ENCODE measurements around the gene RHBDD3.
"Not testable (repeated sequence)": the region's sequence is repeated elsewhere in the genome, so short reads cannot be mapped to it uniquely, and the experiment has no call there.

The RHBDD3 gene

DNA sequence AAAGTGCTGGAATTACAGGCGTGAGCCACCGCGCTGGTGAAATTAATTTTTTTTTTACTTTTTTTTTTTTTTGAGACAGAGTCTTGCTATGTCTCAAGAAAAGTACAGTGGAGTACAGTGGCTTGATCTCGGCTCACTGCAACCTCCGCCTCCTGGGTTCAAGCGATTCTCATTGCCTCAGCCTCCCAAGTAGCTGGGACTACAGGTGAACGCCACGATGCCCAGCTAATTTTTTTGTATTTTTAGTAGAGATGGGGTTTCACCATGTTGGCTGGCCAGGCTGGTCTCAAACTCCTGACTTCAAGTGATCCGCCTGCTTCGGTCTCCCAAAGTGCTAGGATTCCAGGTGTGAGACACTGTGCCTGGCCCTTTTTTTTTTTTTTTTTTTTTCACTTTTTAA lies 19.9 kb downstream of the RHBDD3 start:
- DNase-seq (ENCODE audit: low read depth), result not testable (repeated sequence)

- DNase-seq (ENCODE audit: low read depth), result peak; percentile 50
These were observed 22.0 kb downstream of the RHBDD3 start for GRCh38 chr22:29245626-29246385.

GRCh38 chr22:29244785-29245625 lies 22.8 kb downstream of the RHBDD3 start:
- no peak for DNase-seq (ENCODE audit: low read depth)

DNA sequence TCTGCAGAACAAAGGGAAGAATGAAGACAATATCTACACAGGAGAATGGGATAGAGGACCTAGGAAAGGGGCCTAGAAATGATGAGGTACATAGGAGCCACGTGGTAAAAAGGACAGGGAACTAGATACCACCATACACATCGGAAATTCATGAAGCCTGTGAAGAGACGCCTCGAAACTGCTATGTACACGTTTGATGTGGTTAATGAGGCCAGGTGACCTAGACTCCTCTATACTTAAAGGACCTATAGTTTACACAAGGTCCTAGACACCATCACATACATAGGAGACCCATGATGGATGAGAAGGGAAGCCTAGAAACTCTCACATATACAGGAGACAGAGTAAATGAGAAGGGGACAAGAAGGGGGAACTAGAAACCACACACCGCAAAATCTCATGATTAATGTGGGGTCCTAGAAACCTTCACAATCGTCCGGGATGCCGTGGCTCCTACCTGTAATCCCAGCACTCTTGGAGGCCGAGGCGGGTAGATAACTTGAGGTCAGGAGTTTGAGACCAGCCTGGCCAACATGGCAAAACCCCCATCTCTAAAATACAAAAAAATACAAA lies 23.8 kb downstream of the RHBDD3 start:
- no peak for DNase-seq (ENCODE audit: low read depth)

DNA sequence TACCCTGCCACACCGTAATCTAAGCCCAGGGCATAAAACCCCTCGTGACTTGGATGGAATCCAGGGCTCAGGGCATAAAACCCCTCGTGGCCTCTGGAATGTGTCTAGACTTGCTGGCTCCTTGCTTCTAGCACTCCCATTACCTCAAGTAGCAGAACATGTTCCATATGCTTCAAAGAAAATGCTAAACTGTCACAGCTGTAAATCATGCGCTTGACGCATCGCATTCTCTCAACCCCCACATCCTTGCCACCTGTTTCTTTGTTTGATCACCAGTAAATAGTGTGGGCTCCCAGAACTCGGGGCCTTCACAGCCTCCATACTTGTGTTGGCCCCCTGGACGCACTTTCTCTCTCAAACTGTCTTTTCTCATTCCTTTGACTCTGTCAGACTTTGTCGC lies 27.3 kb downstream of the RHBDD3 start:
- DNase-seq (ENCODE audit: low read depth), result not testable (repeated sequence)

DNA sequence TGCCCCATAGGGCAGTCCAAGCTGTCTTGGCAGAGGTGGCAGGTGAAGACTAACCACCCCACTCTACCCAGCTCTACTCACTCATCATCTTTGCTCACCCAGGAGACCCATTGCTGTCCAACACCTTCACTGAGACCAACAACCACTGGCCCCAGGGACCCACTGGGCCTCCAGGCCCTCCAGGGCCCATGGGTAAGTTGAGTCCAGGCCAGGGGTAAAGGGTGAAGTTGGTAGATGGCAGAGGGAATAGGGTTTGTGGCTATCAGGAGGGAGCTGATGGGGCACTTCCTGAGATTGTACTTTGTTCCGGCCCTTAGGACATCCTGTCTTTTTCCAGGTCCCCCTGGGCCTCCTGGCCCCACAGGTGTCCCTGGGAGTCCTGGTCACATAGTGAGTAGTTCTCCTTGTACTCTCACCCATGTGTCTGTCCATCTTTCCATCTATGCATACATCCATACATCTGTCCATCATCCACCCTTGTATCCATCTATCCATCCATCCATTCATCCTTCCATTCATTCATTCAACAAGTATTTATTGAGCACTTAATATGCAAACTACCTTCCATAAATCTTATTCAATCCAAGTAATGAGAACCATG lies 34.4 kb downstream of the RHBDD3 start:
- DNase-seq (ENCODE audit: low read depth), result no peak

- no peak for DNase-seq (ENCODE audit: low read depth)
These were observed 35.5 kb downstream of the RHBDD3 start for GRCh38 chr22:29231971-29232959.

DNA sequence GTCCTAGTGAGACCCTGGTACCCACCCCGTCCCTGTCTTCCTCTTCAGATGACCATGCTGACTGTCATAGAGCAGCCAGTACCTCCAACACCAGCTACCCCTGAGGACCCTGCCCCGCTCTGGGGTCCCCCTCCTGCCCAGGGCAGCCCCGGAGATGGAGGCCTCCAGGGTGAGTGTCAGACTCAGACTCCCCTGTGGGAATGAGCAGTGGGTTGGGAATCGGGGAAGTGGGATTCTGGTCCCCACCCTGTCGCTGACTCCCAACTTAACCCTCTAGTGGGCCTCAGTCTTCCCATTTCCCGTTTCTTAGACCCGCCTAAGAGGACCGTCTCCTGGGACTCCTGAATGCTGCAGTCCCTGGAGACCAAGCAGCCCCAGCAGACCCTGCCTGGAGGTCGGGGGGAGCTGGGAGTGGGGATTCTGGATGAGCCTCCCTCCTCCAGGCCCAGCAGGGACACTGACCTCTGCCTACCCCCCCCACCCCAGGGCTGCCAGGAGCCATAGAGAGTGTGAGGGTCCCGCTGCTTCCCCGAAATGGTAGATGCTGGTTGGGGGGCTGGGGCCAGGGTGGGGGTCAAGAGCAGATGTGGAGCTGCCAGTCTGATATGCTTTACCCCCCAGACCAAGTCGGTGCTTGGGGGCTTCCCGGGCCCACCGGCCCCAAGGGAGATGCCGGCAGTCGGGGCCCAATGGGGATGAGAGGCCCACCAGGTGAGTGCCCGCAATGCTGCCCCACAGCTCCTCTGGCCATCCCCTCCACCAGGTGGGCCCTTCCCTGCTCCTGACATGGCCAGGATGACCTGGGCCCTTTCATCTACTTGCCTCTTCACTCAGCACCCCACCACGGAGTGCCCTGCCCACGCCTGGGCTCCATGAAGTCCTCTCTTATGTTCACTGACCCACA lies 36.6 kb downstream of the RHBDD3 start:
- no peak for DNase-seq (ENCODE audit: low read depth)

DNA sequence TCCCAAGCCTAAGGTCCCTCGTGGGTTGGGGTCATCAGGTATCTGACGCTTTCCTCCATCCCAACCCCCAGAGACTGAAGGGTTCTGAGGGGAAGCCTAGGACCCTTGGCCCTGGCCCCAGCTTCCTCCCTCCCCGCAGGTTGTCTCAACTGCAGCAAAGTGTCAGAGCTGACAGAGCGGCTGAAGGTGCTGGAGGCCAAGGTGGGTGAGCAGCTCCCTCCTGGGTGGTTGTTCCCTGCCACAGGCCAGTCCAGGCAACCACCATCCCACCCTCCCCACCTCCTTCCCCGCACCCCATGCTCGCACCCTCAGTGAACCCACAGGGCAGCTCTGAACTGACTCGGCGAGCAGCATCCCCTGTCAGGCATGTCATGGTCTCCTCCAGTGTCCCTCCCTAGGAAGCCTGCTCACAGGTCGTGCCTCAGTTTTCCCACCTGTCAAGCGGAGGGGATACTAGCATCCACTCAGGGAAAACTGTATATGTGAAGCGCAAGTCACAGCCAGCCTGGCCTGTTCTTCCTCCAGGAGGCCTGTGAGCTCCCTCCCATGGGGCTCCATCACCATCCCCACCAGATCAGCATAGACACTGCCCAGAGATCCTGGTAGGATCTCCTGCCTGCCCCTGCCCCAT lies 41.3 kb downstream of the RHBDD3 start:
- no peak for DNase-seq (ENCODE audit: low read depth)

- no peak for DNase-seq (ENCODE audit: low read depth)
These were observed 42.2 kb downstream of the RHBDD3 start for GRCh38 chr22:29225422-29226090.

GRCh38 chr22:29224859-29225410 lies 42.8 kb downstream of the RHBDD3 start:
- no peak for DNase-seq (ENCODE audit: low read depth)

GRCh38 chr22:29224121-29224858 lies 43.5 kb downstream of the RHBDD3 start:
- DNase-seq (ENCODE audit: low read depth), result no peak

- no peak for DNase-seq (ENCODE audit: low read depth)
These were observed 47.7 kb downstream of the RHBDD3 start for GRCh38 chr22:29219881-29220670.

GRCh38 chr22:29219409-29219782 lies 48.4 kb downstream of the RHBDD3 start:
- not testable (repeated sequence) for DNase-seq (ENCODE audit: low read depth)

- DNase-seq (ENCODE audit: low read depth), result no peak
These were observed 48.9 kb downstream of the RHBDD3 start for GRCh38 chr22:29218758-29219408.

GRCh38 chr22:29217827-29218757 lies 49.7 kb downstream of the RHBDD3 start:
- DNase-seq (ENCODE audit: low read depth), result no peak
